Adrenal gland (tissue), 5 donors: ENCODE data around the gene C13orf46.

Source experiments
- CTCF ChIP-seq, 6 experiments: fragments of 450-650 bp in 4 of 6; fragments of 200-600 bp in 2 of 6; sonication (generic) in 1 of 6; IDR thresholded peaks; 1 replicate in 5 of 6; 2 replicates in 1 of 6; pipeline versions ENCODE4 v1.5.1 to v1.8.0; 2016 to 2021; ENCODE audit warnings: antibody characterized with exemption in 6 of 6, mild to moderate bottlenecking in 2 of 6, moderate library complexity in 1 of 6
- POLR2A ChIP-seq, 2 donors: fragments of 450-650 bp; IDR thresholded peaks; one replicate each; pipeline ENCODE4 v1.6.1; 2017; ENCODE audit warnings: antibody characterized with exemption in 2 of 2, mild to moderate bottlenecking in 2 of 2, moderate library complexity in 1 of 2
- donor health status: DM: no; HTN: no; CAD: no.

DNA sequence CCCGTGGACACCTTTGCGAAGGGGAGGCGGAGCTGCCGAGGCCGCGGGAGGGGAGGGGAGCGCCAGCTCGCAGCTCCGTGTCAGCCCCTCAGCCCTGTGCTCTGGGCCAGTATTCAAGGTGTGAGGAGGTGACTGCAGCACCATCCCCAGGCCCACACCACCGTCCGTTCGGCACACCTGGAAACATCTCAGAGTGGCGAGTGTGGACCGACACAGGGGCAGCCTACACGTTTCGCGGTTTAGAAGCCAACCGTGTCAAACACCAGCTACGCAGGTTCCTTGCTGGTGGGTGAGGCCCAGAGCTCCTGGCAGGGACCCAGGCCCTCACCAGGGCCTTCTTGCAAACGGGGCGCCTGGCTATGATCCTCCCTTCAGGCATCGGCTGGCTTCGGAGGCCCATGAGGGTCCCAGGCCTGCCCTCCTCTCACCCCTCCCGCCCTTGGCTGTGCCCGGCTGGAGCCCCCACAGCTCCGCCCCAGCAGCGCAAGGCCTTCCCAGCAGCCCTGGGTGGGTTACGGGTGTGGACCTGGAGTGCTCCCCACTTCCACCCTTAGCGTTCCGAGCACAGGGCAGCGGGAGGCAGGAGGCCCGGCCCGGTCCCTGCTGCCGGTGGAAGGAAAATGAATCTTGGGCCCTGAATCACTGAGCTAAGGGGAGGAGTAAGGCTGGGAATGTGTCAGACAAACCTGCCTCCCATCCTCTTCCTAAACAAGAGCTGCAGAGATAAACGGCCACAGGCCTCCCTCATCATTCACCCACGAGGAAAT, 1.2 kb downstream of the C13orf46 start:
- TF ChIP-seq CTCF (IDR thresholded peaks at IDR 0.05) (no peak), POLR2A (IDR thresholded peaks at IDR 0.05) (no peak)
